Subcutaneous abdominal adipose tissue (tissue), 5 donors: Measurements from ENCODE around the gene PHC2.

ENCODE experiments used
- H3K27ac ChIP-seq: one replicate; pipeline ENCODE4 v1.7.0; 2013; ENCODE audit warnings: low read depth, mild to moderate bottlenecking, inconsistent platforms, low read length, moderate library complexity
- H3K27me3 ChIP-seq, 5 donors: one replicate each; pipeline ENCODE4 v1.7.0; 2013; ENCODE audit warnings: low read length in 5 of 5, inconsistent platforms in 1 of 5; ENCODE audit not compliant: control insufficient read depth in 5 of 5, insufficient read depth in 4 of 5
- H3K36me3 ChIP-seq, 5 donors: one replicate each; pipeline ENCODE4 v1.7.0; 2013; ENCODE audit warnings: low read length in 5 of 5; ENCODE audit not compliant: control insufficient read depth in 5 of 5, insufficient read depth in 5 of 5
- H3K4me1 ChIP-seq, 5 donors: one replicate each; pipeline ENCODE4 v1.7.0; 2013; ENCODE audit warnings: low read length in 5 of 5, mild to moderate bottlenecking in 3 of 5, moderate library complexity in 1 of 5; ENCODE audit not compliant: control insufficient read depth in 5 of 5, insufficient read depth in 5 of 5
- H3K4me3 ChIP-seq, 5 donors: one replicate each; pipeline ENCODE4 v1.7.0; 2013; ENCODE audit warnings: low read length in 5 of 5, low read depth in 1 of 5
- H3K9ac ChIP-seq, 5 donors: one replicate each; pipeline ENCODE4 v1.7.0; 2013; ENCODE audit warnings: low read length in 5 of 5, mild to moderate bottlenecking in 4 of 5, moderate library complexity in 3 of 5
- H3K9me3 ChIP-seq, 5 donors: one replicate each; pipeline ENCODE4 v1.7.0; 2013; ENCODE audit warnings: low read length in 5 of 5; ENCODE audit not compliant: control insufficient read depth in 5 of 5
- donor health status: healthy.
- donor health status: healthy.
- donor health status: healthy.
- donor health status: healthy.
- donor health status: healthy.

Gene PHC2

GRCh38 chr1:33323663-33324477 lies 107.0 kb downstream of the PHC2 start:
- H3K27ac ChIP-seq = no peak overlapping the region
- H3K27me3 ChIP-seq = no peaks in the 10 kb centered on the region
- no peaks in the 10 kb centered on the region for H3K9me3 ChIP-seq
- no peak overlapping the region for H3K4me3 ChIP-seq
- H3K4me1 ChIP-seq = peaks cover 3 to 12% (median 7%) of the 10 kb centered on the region in 5 donors
- H3K36me3 ChIP-seq = peaks cover 8 to 69% (median 65%) of the 10 kb centered on the region in 5 donors
- no peak overlapping the region for H3K9ac ChIP-seq

GRCh38 chr1:33322870-33323585 lies 107.9 kb downstream of the PHC2 start:
- H3K9ac ChIP-seq = no peak overlapping the region
- no peaks in the 10 kb centered on the region for H3K9me3 ChIP-seq
- peaks cover 5 to 61% (median 56%) of the 10 kb centered on the region in 5 donors for H3K36me3 ChIP-seq
- H3K4me3 ChIP-seq = no peak overlapping the region
- H3K27me3 ChIP-seq = no peaks in the 10 kb centered on the region
- no peak overlapping the region for H3K27ac ChIP-seq
- peaks cover 3 to 12% (median 7%) of the 10 kb centered on the region in 5 donors for H3K4me1 ChIP-seq

- Histone ChIP-seq H3K4me3 (no peak overlapping the region), H3K27ac (no peak overlapping the region), H3K27me3 (no peaks in the 10 kb centered on the region), H3K4me1 (peaks cover 0 to 7% (median 3%) of the 10 kb centered on the region in 5 donors), H3K9ac (no peak overlapping the region), H3K9me3 (no peaks in the 10 kb centered on the region), H3K36me3 (peaks cover 5 to 52% (median 47%) of the 10 kb centered on the region in 5 donors)
These were observed 108.8 kb downstream of the PHC2 start for GRCh38 chr1:33322109-33322508.

- Histone ChIP-seq H3K9me3 (no peaks in the 10 kb centered on the region), H3K9ac (no peak overlapping the region), H3K27ac (no peak overlapping the region), H3K4me3 (no peak overlapping the region), H3K4me1 (no peaks in the 10 kb centered on the region), H3K27me3 (no peaks in the 10 kb centered on the region), H3K36me3 (peaks cover 4 to 44% (median 39%) of the 10 kb centered on the region in 5 donors)
These were observed 109.7 kb downstream of the PHC2 start for GRCh38 chr1:33321178-33321577.

- no peaks in the 10 kb centered on the region for H3K4me1 ChIP-seq
- no peaks in the 10 kb centered on the region for H3K9me3 ChIP-seq
- no peaks in the 10 kb centered on the region for H3K27me3 ChIP-seq
- H3K27ac ChIP-seq = no peak within 1 kb of the TSS
- no peak within 1 kb of the TSS for H3K9ac ChIP-seq
- peaks cover 0 to 39% (median 35%) of the 10 kb centered on the region in 5 donors for H3K36me3 ChIP-seq
- H3K4me3 ChIP-seq = no peak within 1 kb of the TSS
These were observed 110.2 kb downstream of the PHC2 start, which contains the start of gene A3GALT2 for GRCh38 chr1:33320619-33321165. TSS of gene A3GALT2 (minus strand) at chr1:33321098. CDS start at chr1:33321098, 0 bp downstream.

- H3K9ac ChIP-seq = no peak overlapping the region
- H3K36me3 ChIP-seq = peaks cover 0 to 33% (median 29%) of the 10 kb centered on the region in 5 donors
- no peaks in the 10 kb centered on the region for H3K4me1 ChIP-seq
- H3K27me3 ChIP-seq = no peaks in the 10 kb centered on the region
- H3K4me3 ChIP-seq = no peak overlapping the region
- H3K27ac ChIP-seq = no peak overlapping the region
- no peaks in the 10 kb centered on the region for H3K9me3 ChIP-seq
These were observed 110.8 kb downstream of the PHC2 start for GRCh38 chr1:33319949-33320618.

GRCh38 chr1:33319186-33319948 lies 111.5 kb downstream of the PHC2 start:
- H3K4me1 ChIP-seq = no peaks in the 10 kb centered on the region
- no peaks in the 10 kb centered on the region for H3K27me3 ChIP-seq
- no peak overlapping the region for H3K9ac ChIP-seq
- no peak overlapping the region for H3K27ac ChIP-seq
- H3K36me3 ChIP-seq = peaks cover 0 to 26% (median 21%) of the 10 kb centered on the region in 5 donors
- H3K9me3 ChIP-seq = no peaks in the 10 kb centered on the region
- H3K4me3 ChIP-seq = no peak overlapping the region

GRCh38 chr1:33317946-33318345 lies 112.9 kb downstream of the PHC2 start:
- H3K4me3 ChIP-seq = no peak overlapping the region
- H3K9ac ChIP-seq = no peak overlapping the region
- H3K27ac ChIP-seq = no peak overlapping the region
- peaks cover 0 to 11% (median 7%) of the 10 kb centered on the region in 5 donors for H3K36me3 ChIP-seq
- H3K9me3 ChIP-seq = no peaks in the 10 kb centered on the region
- no peaks in the 10 kb centered on the region for H3K27me3 ChIP-seq
- H3K4me1 ChIP-seq = no peaks in the 10 kb centered on the region

- Histone ChIP-seq H3K9me3 (no peaks in the 10 kb centered on the region), H3K4me3 (no peak overlapping the region), H3K27ac (no peak overlapping the region), H3K9ac (no peak overlapping the region), H3K27me3 (no peaks in the 10 kb centered on the region), H3K4me1 (no peaks in the 10 kb centered on the region), H3K36me3 (peaks cover 0 to 7% (median 3%) of the 10 kb centered on the region in 5 donors)
These were observed 113.5 kb downstream of the PHC2 start for GRCh38 chr1:33317354-33317753.
